ENCODE results near the gene UCN.

GRCh38 chr2:27264753-27265535 is 43.3 kb downstream of the UCN start:
- no peak for TF ChIP-seq POLR2A (IDR thresholded peaks at IDR 0.05)
- peak; percentile 16 to 63 (median 44) for TF ChIP-seq CTCF (IDR thresholded peaks at IDR 0.05)
